NOMO-1 (cell line): Measurements from ENCODE around the gene ZNF280C.

Experiments
- DNase-seq, 2 experiments: peaks; one replicate each; lab custom pipeline; 2025; ENCODE audit not compliant: unreplicated experiment in 2 of 2; lab: John Stamatoyannopoulos, UW

Gene ZNF280C

DNA sequence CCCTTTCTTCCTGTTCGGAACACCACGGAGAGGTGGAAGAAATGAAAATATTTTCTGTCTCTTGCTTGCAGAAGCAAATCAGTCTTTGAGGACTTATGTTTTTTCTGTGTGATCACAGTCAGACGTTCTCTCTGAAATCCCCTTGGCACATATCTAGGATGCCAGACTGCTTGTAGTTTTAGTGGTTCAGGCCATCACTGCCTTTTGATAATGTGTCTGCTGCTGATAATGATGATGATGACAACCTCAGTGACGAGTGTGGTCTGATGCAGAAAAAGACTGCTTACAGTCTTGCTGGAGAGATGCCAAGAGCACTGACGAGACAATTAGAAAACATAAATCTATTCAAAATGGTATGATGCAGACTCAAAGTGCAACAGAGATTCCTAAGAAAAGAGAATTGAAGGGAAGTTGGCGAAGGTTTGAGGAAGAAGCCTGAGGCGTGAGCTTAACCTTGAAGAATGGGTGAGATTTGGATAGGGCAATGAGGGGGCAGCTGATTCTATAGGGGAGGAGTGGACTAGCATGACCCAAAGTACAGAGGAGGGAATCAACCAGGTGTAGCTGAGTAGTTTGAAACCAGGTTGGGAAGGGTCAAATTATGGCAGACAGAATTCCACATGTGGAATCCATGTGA, 89.0 kb downstream of the ZNF280C start:
- DNase-seq, result no peak

DNA sequence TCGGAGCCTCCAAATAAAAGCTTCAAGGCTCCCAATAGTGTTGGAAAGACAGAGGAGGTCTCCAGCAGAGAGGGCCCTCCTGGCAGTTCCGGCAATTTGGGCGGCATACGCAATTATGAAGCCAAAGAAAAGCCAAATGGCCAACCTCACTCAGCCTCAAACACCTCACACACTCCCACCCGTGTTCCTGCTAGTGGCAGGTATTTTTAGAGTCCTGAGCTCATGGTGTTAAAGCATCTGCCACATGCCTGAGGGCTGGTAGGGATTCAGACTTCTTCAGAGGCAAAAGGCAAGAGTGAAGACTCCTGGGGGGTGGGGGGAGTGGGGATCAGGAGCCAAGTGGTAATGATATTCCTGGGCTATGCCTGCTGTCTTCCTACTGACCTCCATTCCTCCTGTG, 89.5 kb downstream of the ZNF280C start:
- DNase-seq, result no peak

DNA sequence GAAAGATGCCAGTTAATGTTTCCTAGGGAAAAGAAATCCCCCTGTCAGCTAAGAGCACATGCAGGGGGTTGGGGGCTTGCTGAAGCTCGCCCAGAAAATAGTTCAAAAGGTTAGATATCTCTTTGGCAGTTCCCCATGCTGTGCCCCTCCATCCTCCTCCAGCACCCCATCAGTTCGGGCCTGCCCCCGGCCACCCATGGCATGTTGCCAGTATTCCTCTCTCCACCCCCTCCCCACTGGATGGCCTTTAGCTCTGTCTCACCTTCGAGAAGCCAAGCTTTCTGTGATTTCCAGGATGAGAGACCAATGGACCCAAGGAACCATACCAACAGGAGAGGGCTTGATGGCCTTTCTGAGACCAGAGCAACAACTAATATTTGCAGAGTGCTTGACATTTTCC, 91.8 kb downstream of the ZNF280C start:
- DNase-seq, result no peak

DNA sequence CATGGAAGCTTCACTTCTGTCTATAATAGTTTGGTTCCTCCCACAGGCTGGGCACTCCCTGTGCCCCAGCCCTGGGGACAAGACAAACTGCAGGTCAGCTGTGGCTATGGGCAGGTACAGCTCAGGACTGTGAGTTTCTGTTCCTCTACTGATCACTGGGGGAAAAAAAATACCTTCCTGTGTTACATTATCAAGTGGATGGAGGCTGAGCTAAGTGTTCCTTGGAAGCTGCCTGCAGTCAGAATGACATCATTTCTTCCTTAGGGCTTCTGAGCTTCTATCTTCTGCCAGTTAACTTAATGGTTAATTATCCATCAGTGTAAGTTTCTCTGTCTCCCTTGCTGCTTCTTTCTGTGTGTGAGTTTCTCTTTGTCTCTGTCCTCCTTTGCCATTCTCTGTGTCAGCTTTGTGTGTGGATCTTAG, 92.3 kb downstream of the ZNF280C start:
- peak; percentile 28 to 72 for DNase-seq

DNA sequence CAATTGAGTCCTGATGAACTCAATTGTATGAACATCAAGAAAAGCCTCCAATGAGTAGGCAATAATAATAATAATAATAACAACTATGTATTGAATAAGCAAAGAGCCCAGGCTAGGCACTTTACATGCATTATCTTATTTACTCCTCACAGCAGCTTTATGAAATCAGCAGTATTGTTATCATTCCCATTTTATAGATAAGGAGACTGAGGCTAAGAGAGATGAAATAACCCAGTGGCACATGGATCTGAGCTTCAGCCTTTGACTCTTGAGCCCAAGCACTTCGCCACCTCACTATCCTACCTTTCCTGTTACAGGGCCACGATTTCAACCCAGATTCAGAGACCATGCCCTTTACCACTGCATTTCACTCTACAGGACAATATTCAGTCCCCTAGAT, 93.8 kb downstream of the ZNF280C start:
- no peak for DNase-seq

DNA sequence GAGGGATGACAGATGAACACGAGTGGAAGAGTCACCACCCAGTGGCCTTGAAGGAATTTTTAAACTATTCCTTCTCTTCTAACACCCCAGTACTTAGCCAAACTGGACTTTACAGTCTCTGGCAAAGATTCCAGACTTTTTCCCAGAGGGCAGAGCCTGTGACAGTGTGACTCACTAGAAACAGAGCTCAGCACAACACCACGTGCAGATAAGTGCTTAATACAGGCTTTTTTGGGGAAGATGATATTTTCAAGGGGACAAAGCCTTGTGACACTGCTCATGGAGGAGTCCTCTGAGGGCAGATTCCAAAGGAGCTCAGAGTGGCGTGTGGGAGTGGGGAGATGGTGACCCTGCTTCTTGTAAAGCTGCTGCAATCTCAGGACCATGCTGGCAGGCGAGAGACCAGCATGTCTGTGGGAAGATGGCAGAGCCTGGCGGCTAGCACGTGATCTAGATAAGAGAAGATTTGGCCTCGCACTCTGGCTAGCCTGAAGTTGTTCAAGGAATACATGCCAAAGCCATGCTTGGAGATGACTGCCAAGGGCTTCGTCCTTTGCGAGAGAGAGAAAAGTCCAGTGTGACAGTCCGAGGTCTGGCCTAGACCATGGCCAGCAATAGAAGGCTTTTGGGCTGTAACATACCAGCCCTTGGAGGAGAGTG, 94.5 kb downstream of the ZNF280C start:
- DNase-seq, result no peak

DNA sequence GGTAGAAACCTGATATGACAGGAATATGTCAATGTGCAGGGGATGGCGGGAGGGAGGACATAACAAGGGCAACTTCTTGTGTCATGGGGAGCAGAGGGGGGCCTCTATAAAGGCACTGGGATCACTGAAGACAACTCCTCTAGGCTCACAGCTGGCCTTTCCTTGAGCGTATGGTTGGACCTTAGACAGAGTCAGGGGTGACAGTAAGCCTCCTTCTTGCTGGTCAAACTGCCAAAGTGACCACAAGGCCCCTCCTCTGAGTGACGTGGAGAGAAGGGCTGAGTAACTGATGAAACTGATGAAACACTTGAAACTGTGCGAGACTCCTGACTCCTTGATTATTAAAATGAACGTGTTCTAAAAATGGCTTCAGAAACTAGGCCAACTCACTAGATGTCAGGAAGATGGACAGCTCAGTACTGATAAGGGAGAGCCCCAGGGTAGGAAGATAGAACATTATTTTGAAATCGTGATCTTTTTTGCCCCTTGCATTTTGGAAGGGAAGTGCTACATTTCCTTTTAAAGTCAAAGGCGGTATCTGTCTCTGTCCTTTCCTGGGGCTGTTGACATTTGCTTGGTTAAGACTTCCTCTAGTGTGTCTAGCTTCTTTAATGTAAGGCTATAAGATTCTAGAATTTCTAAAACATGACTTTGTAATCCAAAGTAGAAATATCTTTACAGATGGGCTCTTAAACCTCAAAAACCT, 95.4 kb downstream of the ZNF280C start:
- peak; percentile 66 to 87 for DNase-seq

DNA sequence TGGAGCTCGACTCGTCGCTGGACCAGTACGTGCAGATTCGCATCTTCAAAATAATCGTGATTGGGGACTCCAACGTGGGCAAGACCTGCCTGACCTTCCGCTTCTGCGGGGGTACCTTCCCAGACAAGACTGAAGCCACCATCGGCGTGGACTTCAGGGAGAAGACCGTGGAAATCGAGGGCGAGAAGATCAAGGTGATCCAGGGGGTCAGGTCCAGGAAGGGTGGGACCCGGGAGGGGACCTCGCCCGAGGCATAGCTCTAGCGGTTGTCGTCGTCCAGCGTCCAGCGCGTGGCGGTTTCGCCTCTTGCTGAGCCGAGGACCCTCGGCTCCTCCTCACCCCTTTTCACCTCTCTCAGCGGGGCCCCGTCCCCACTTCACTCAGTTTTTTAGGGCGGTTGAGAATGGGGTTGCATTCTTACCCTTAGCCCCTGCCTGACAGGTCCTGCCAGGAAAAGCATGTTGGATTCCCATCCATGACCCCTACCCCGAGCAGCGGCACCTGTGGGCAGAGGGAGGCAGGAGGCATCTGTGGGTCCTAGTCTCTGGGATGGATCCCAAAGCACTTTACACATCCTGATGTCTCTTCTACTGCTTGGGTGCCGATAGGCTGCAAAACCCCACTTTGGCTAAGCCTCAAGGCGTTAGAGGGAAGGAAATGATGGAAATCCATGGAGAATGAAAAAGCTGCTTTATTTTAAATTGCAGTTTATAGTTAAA, 96.4 kb downstream of the ZNF280C start:
- no peak for DNase-seq

DNA sequence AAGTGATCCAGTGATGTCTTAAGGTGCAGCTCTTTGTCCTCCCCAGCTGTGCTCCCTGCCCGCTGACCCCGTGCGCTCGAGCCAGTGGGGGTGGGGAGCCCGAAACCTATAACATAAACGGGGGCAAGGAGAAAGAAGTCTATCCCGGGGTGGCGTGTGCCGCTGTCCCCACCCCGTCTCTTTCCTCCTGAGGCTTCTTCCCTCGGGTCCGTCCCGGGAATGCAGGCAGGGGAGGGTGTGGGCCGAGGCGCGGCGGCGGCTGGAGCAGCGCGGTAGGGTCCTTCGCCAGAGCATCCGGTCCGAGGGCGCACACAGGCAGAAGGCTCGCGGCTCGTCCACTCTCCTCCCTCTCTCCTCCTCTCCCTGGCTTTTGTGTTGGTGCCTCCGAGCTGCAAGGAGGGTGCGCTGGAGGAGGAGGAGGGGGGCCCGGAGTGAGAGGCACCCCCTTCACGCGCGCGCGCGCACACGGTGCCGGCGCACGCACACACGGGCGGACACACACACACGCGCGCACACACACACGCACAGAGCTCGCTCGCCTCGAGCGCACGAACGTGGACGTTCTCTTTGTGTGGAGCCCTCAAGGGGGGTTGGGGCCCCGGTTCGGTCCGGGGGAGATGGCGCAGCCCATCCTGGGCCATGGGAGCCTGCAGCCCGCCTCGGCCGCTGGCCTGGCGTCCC, 97.1 kb downstream of the ZNF280C start, which contains the start of gene RAB33A:
TSS of gene RAB33A (plus strand) at position 517 of the 681 bp plus-strand sequence. CDS start at position 618, 101 bp downstream.
- no peak for DNase-seq

DNA sequence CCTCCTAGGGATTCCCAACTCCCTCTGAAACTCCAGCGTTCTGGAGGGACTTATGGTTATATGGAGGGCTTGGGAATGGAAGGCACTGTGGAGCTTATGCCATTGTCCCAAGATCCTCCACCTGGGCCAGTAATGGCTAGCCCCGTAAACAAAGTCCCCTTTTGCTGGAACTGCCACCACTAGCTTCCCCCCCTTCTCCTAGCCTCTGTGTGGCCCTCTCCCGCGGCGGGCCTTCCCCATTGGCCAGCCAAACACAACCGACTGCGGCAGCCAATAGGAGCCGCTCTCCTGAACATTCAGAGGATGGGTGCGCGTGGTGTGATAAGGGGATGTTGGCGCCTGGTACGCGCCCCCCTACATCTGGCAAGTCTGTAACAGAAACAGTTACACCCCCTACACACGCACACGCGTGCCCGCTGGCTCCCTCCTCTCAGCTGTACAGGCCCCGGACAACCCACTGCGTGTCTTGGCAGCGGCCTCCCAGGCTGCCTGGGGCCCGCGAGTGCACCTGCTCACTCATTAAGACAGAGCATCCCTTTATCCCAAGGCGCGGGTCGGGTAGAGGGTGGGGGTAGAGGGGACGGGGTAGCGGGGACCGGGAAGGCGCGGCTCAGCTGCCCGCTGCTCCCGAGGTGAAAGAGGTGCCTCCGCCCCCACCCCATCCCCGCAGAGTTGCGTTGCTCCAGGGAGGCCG, 97.8 kb downstream of the ZNF280C start:
- peak; percentile 16 to 56 for DNase-seq

DNA sequence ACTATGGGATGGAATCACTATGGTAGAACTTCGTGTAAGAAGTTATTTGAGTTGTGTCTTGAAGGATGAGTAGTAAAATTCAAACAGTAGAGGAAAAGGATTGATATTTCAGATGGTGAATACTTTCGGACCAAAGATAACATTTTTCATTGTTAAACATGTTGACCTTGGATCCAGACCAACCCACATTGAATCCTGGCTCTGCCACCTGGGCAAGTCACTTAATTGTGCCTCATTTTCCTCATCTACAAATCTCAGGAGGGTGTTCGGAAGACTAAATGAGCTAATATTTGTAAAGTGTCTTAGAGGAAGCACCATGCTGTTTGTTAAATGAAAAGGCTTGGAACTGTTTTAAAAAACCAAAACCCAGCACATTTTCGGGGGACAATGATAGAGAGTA, 101.7 kb downstream of the ZNF280C start:
- no peak for DNase-seq

DNA sequence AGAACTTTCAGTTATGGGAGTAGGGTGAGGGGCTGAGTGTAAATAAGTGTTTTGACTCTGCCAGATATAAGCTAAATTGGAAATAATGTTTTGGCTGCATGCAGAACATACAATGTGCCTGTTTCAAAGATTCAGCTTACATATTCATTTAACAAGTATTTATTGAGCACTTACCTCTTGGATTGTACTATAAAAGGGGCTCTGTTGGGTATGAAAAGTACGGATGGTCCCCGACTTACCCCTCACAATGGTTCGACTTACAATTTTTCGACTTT, 102.3 kb downstream of the ZNF280C start:
- DNase-seq, result no peak

DNA sequence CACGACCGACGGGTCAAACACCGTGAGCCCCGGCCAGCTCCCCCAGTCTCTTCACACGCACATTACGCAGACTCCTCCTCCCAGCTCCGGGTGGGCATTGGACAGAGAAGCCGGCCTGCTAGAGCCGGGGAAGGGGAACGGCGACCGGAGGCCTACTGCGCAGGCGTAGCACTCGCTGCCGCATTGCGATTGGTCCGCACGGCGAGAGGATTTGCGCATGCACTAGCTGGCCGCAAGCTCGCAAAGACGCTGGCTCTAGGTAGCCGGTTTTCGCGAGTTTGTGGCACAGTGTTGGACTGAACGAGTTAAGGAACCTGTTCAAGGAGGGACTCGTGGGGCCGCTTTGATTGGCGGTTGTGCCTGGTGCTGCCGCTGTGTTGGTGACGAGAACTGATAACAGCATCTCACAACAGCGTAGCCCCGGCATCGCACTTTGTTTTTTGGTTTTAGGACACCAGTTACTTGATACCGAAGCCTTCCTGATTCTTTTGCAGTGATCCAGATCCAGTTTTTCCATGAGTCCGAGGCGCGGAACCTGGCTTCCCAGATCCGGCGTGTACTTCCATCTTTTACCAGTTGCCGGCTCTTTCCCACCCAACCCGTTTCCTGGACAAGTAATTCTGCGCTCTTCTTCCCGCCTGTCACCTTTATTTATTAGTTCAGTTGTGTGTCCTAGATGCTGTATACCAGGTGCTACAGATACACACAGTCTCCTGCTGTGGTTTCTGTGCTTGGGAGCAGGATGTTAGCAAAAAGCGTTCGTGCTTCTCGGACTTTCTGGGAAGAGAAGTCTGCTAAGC, 102.8 kb downstream of the ZNF280C start, which contains the start of gene AIFM1:
TSS of gene AIFM1 (minus strand) at position 139 of the 800 bp plus-strand sequence. CDS start 185 bp downstream, outside the sequence.
- DNase-seq, result peak; percentile 80 to 82

DNA sequence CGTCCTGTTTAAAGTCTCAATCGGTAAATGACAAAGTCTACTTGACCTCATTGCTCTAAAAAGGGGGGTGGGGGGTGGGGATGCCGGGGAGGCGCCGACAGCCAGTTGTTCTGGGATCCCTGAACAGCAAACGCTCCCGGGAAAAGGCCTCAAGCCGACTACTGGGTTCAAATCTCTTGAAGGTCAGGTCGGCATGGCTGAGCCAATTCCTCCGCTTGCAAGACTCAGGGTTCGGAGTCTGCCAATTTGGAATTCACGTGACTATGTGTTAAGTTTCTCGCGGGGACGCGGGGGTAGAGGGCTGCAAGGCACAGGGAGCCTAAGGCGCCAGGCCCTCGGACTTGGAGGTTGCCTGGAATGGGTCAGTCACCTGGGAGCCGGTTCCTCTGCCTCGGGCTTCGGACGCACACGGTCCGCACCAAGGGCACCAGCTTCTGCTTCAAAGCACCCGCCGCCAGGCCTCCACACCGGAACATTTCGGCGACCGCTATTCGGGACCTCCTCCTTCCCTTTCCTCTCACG, 103.5 kb downstream of the ZNF280C start:
- no peak for DNase-seq

DNA sequence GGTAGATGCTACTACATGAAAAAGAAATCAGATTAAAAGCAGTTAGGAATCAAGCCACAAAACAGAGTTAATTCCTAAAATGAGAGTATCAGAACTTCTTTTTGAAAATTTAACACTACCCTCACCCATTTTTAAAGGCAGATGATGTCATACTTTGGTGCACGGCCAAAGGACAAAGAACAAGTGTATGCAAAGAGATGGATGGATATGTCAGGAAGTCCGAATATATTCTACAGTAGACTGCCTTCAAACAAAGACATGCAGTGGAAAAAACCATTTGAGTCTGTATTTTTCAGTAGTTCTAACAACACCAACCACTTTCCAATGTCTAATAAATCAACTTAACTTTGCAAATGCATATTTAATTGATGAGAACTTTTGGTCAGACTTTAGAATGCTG, 105.3 kb downstream of the ZNF280C start:
- no peak for DNase-seq

DNA sequence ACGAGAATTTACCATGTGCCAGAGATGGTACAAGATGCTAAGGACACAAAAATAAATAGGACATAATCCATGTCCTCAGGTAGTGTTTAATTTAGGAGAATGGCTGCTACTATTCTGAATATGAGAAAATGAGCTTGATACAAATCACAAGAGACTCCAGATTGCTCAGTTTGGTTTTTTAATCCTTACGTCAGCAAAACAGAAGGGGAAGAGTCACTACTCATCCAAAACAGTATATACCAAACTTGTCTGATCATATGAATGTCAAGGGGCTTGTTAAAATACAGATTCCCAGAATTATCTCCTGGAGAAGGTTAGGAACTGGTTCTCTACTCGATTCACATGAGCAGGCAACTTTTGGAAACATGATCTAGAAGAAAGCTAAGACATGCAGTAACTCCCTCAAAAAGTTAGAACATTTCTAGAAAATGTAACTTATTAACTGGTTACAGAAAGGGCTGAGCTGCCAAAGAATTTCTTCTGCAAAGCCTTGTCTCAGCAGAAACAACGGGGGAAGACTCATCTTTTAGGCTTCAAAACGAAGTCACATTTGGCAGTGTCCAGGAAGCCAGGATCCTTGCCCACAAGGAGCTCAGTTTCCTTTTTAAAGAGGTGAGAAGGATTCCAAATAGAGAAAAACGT, 106.5 kb downstream of the ZNF280C start:
- no peak for DNase-seq

DNA sequence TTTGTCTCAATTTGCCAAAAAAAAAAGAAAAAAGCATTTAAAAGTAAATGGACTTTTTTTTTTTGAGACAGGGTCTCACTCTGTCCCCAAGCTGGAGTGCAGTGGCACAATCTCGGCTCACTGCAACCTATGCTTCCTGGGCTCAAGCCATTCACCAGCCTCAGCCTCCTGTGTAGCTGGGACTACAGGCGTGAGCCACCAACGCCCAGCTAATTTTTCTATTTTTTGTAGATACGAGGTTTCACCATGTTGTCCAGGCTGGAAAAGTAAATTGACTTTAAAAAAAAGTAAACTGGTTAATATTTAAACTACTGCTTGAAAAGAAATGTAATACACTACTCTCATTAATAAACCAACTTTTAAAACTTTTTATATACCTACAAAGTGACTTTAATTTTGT, 108.9 kb downstream of the ZNF280C start:
- no peak for DNase-seq

DNA sequence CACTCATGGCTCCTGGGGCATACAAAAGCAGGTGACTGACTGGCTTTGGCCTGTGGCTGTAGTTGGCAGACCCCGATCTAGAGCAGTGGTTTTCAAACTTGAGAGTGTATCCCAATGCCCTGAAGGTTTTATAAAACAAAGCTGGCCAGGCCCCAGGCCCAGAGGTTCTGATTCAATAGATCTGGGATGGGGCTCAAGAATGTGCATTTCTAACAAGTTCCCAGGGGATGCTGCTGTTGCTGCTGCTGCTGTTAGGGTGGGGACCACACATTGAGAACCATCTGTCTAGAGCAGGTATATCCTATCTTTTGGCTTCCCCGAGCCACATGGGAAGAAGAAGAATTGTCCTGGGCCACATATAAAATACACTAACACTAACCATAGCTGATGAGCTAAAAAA, 110.4 kb downstream of the ZNF280C start:
- no peak for DNase-seq

DNA sequence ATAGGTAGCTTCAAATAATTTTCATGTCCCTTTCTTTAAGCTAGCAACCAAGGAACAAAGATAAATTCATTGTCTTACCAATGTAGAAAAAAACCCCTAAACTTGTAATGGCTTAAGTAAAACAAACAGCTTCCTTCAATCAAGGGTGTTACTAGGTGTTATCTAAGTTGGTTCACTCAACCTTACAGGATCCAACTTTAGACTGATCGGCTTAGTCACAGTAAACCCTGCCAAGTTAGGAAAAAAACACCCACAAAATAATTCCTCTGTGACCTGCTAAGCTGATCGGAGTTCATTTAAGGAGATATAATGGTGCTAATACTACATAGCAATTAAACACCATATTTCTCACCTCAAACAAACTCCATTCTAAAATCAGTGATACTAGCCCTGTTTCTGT, 113.1 kb downstream of the ZNF280C start:
- DNase-seq, result no peak
